ENCODE results near the gene SOAT2.

SOAT2 gene

DNA sequence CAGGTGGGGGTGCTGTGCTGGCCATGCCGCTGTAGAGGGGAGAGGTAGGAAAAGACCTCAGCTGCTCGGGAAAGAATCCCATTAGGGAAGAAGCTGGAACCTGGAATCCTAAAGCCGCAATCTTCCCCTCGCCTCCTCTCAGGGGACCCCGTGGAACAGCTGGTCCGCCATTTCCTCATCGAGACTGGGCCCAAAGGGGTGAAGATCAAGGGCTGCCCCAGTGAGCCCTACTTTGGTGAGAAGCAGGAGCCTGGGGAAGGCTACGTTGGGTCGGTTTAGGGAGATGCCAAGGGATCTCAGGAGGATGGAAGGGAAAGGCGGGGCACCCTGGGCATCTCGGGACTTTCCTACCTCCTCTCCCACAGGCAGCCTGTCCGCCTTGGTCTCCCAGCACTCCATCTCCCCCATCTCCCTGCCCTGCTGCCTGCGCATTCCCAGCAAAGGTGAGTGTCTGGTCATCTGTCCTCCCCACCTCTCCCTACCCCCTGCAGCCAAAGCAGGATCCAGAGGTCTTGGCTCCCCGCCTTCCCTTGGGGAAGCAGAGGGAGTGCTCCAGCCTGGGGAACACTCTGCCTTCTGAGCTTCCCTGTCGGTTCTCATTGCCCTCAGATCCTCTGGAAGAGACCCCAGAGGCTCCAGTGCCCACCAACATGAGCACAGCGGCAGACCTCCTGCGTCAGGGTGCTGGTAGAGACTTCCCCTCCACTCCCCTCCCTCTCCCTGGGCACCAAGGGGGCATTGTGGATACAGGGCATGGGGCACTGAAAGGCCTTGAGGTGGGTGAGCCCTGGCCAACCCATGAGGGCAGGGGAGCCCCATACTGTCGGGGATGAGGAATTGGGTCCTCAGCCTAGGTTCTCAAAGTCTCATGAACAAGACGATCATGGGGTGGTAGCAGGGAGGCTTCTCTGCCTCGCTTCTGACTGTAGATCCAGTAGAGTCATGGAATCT is 41.0 kb upstream of the SOAT2 start:
- no peak overlapping the region for H3K4me3 ChIP-seq (ENCODE audit: low read depth, low read length)
- no peak for TF ChIP-seq CTCF (IDR thresholded peaks at IDR 0.05; ENCODE audit: control insufficient read depth, extremely low read depth, insufficient read depth)
- no peak for DNase-seq (ENCODE audit: low read depth)

DNA sequence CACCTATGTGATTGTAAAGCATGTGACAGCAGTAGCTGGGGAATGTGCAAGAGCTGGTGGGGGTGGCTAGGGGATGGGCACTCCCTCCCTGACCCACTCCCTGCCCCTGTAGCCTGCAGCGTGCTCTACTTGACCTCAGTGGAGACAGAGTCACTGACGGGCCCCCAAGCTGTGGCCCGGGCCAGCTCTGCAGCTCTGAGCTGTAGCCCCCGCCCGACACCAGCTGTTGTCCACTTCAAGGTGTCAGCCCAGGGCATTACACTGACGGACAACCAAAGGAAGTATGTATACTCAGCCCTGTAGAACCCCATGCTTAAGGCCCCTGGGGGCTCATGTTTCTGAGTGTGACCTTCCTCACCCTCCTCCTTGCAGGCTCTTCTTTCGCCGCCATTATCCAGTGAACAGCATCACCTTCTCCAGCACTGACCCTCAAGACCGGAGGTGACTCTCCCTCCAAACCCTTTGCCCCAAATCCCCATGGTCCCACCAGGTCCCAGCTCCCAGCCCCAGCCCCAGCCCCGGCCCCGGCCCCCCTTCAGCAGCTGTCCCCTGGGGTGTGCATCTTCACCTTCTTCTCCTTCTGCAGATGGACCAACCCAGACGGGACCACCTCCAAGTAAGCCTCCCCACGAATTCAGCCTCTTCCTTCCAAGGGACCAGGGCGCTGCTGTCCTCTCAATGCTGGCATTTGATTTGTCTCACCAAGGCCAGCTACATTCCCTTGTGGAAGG is 40.1 kb upstream of the SOAT2 start:
- TF ChIP-seq CTCF (IDR thresholded peaks at IDR 0.05; ENCODE audit: control insufficient read depth, extremely low read depth, insufficient read depth), result no peak
- DNase-seq (ENCODE audit: low read depth), result no peak
- H3K4me3 ChIP-seq (ENCODE audit: low read depth, low read length), result no peak overlapping the region

GRCh38 chr12:53063708-53064612 is 39.3 kb upstream of the SOAT2 start:
- no peak for DNase-seq (ENCODE audit: low read depth)
- no peak for TF ChIP-seq CTCF (IDR thresholded peaks at IDR 0.05; ENCODE audit: control insufficient read depth, extremely low read depth, insufficient read depth)
- H3K4me3 ChIP-seq (ENCODE audit: low read depth, low read length), result no peak overlapping the region

DNA sequence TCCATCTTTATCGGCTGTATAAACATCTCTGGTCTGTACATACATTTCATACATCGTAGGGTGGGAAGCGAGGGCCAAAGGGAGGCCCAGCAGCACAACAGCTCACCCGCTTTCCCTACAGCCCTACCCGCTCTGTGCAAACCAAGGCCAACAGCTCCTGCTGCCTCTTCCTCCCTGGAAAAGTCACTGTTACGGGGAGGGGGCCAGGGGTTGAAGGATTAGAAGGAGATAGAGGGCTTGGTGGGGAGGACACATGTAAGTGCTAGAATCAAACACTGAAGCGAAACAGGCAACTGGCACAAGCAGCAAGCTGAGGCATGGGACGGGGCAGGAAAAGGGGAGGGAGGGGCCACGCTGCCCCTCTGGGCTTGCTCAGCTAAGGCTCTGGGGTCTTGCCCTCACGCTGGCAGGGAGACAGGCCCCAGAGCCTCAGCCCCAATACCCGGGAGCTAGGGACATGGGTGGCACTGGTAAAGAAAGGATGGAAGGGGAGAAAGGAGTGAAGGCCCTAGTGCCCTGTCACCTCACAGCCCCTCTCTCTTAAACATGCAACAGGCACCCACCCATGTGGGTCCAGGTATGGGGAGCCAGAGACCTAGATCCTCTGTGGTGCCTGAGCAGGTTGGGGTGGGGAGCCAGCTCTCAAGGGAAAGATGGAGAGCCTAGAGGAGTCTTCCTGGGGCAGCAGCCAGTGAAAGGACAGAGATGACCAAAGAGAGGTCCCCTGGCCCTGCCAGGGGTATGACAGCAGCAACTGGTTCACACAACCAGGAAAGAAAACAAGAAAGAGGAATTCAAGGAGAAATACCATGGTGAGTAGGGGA is 38.5 kb upstream of the SOAT2 start:
- no peak for TF ChIP-seq CTCF (IDR thresholded peaks at IDR 0.05; ENCODE audit: control insufficient read depth, extremely low read depth, insufficient read depth)
- no peak overlapping the region for H3K4me3 ChIP-seq (ENCODE audit: low read depth, low read length)
- DNase-seq (ENCODE audit: low read depth), result no peak

DNA sequence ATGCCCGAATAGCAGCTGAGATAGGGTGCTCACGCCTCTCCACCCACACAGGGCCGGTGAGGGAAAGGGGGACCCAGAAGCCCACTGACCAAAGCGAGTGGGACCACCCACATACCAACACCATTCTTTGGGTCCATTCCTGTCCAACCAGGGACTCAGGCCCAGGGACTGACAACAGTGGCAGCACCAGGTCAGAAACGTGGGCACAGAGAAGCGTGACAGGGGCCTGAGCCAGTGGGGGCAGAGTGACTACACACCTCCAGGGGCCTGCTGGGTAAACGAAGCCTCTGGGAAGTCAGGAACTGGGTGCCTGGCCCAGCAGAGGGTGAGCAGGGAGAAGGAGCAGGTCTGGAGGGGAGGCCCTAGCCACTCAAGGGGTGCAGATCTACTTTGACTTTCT is 37.8 kb upstream of the SOAT2 start:
- no peak overlapping the region for H3K4me3 ChIP-seq (ENCODE audit: low read depth, low read length)
- no peak for TF ChIP-seq CTCF (IDR thresholded peaks at IDR 0.05; ENCODE audit: control insufficient read depth, extremely low read depth, insufficient read depth)
- no peak for DNase-seq (ENCODE audit: low read depth)

Data from LNCaP clone FGC (cell line).